Measurements from ENCODE around the gene WRAP73.

WRAP73 gene

DNA sequence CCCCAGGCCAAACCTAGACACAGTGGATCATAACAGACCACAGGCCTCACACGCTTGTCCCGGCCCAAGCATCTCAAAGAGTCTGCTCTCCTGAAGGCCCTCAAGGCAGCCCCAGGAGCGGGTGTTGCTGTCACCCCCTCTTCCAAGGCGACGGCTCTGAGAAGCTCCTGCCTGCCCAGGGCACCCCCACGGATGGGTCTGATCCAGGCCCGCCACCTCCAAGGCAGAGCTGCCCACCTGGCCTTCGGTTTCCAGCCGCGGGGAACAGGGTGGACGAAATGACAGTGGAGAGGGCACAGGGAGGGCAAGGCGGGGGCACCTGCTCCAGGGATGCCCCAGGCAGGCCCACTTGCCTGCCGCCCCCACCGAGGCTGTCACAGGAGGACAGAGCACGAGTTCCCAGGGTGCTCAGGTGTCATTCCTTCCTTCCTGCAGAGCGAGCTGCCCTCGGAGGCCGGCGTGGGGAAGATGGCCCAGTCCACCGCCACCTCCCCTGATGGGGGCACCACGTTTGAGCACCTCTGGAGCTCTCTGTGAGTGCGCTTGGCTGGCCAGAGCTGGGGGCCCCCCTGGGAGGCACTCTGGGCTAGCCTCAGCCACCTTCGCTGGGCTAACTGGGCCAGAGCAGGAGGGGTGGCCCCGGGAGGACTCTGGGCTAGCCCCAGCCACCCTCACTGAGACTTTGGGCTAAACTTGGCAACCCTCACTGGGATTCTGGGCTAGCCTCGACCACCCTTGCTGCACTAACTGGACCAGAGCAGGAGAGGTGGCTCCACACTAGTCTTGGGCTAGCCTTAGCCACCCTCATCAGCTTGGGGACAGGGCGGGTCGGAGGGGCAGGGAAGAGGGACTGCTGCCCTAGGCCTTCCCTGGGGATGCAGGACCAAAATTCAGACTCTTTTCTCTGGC is 32.2 kb upstream of the WRAP73 start:
- DNase-seq: no peak

DNA sequence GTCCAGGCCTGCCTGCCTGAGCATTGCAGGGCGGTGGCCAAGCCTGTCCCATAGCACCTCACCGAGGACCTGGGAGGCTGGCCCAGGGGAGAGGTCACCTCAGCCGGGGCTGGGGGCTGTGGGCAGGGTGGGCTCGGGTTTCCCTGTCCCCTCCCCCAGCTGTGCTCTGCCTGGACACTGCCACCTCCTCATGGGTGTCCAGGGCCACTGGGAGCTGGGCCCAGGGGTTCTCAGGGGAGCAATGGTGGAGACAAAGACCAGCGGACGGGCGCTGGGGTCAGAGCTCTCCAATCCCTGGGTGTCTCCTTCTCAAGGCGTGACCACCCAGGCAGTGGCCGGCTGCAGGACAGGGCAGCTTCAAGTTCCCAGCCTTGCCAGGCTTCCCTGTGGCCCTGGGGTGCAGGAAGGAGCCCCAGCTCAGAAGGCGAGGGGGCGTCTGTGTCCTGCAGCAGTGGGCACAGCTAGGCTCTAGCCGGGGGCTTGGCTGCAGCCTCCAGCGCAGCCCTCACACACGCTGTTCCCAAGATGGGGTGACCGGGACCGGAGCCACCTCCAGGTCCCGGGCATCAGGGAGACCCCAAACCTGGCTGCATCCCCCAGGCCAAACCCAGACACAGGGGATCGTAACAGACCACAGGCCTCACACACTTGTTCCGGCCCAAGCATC is 31.5 kb upstream of the WRAP73 start:
- DNase-seq: no peak

DNA sequence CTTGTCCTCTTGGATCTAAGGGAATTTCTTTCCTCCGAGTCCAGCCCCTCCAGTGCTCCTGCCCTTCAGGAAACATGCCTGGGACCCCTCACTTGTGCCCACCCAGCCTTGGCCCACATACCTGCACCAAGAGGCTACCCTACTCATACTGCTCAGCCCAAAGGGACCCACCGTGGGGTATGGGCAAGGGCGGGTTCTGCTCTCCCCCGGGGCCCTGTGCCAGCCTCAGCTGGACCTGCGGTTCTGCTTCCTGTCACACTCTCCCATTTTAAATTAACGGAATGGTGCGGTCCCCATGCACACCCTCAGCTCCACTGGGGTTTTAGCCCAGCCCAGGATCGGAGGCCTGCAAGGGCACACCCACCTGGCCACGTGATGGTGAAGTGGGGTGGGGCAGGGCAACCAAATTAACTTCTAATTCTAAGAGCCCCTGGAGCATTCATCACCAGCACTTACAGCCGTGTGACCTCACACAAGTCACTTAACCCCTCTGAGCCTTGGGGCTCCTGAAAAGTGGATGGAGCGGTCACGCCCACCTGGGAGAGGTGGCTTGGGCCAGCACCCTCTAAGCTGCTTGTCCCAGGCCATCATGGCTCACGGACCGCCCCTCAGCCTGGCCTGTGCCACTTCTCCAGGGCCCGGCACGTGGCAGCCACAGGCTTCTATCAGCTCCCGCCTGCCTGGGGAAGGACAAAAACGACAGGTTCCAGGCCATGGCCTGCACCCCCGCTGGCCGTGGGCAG is 30.8 kb upstream of the WRAP73 start:
- no peak for DNase-seq

DNA sequence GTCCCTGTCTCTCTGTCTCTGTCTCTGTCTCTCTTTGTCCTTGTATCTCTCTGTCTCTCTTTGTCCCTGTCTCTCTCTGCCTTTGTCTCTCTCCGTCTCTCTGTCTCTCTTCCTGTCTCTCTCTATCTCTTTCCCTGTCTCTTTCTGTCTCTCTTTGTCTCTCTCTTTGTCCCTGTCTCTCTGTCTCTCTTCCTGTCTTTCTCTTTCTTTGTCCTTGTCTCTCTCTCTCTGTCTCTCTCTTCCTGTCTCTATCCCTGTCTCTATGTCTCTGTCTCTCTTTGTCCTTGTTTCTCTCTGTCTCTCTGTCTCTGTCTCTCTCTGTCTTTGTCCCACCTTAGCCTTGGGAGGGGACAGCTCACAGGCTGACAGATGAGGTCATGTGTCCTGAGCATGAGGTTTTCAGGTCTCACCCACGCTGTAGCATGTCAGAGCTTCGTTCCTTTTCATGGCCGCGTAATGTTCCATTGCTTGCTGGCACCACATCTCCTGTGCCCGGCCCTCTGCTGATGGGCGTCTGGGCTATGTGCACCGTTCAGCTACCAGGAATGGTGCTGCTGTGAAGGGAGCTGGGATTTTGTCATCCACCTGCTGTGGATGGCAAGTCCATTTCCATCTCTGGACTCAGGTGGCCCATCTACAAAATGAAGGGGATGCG is 30.0 kb upstream of the WRAP73 start:
- DNase-seq: no peak

DNA sequence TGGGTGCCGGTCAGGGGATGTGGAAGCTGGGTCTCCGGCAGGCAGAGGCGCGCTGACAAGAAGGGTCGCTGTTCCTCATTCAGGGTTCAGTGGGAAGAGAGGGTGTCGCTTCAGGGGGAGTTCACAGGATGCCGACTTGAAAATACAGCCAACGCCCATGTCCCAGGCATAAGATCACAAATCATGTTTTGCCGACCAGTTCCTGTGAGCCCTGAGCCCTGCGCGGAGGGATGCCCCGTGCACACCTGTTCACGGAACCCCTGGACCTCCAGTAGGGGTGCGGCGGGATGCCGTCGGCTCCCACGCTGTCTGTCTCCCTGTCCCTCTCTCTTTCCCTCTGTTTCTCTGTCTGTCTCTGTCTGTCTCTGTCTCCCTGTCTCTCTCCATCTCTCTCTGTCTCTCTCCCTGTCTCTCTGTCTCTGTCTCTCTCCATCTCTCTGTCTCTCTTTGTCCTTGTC is 29.2 kb upstream of the WRAP73 start:
- no peak for DNase-seq

DNA sequence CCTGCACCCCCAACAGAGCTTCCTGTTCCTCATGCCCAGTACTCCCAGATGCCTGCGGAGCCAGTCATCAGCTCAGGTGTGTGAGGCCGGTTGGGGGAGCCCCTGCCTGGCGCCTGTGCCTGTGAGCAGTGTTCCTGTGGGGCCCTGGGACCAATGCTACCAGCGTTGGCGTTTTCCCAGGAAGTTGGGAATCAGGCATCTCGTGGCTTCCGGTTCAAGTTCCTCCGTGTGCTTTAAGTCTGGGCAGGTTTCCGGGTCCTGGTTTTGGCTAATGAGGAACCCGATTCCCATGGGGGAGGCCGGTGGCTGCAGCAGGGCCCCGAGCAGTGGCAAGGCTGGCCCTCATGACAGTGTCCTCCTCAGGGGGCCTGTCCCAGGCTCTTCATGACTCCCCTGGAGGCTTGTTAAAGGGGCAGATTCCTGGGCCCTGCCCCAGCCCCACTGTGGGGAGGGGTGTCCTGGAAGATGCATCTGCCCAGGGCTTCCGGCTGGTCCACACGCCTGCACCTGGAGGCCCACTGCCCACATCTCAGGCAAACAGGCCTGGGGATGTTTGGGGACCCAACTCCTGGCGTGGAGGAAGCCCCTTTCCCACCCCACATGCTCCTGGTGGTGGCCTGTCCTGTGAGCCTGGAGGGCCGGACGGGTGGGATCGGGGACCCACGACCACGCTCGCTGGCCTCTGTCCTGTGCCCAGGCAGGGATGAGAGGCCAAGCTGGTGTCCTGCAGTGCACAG is 28.6 kb upstream of the WRAP73 start:
- no peak for DNase-seq

DNA sequence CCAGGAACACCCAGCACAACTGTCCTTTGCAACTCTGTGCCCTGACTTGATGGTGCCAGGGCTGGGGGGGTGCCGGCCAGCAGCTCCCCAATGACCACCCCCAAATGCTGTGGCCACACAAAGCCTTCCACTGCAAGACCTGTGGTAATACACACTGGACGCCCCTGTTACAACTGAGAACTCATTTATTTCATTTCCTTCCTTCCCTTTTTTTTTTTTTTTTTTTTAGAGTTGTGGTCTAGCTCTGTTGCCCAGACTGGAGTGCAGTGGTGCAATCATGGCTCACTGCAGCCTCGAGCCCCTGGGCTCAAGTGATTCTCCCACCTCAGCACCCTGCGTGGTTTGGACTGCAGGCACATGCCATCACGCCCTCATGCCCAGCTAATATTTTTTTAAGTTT is 27.6 kb upstream of the WRAP73 start:
- DNase-seq: no peak

DNA sequence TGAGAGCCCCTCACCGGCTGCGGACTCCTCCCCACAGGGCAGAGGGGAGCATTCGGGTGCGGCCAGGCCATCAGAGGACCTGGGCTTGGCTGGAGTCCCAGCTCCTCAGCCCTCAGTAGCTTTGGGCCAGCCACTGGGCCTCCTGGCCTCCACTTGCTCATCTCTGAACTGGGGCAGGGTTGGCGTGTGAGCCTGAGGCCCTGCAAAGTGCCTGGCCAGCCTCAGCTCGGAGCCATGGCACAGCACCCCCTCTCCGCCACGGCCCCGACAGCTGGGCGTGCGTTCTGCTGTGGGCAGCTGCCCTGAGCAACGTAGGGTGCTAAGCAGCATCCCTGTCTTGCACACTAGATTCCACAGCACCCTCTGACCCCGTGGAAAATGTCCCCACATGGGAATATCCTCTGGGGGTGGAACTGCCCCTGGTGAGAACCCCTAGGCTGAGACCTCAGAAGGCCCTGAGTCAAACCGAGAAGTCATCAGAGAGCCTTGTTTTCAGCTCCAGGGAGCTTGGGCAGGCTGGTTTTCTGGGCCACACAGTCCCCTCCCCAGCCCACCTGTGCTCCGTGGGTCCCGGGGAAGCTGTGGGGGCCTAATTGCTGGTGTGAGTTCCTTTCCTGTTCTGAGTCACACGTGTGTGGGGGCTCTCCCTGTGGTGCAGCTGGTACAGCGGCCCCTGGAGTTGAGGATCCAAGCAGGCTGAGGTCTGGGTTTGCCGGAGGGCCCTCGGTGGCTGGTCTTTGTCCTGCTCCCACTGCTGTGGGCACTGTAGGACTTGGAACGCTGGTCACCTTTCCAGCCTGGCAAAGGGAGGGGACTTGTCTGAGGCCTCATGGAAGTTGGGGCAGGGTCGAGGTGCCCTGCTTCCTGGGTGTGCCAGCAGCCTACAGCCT is 26.9 kb upstream of the WRAP73 start:
- DNase-seq: no peak

DNA sequence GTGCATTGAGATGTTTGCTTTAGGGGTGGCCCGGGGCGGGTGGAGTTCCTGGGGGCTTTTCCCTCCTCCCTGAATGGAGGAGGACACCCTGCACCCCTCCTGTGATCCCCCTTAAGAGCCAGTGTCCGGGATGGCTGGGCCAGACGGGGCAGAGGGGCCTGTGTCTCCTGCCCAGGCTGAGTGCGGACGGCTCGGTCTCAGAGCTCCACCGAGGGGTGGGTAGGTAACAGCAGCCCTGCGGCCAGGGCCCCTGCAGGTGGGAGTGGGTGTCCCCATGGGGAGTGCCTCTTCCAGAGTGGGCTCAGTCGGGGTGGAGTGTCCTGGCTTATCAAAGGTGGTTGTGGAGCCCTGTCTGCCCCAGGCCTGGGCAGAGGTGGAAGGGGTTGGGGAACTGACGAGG is 25.5 kb upstream of the WRAP73 start:
- DNase-seq: no peak

DNA sequence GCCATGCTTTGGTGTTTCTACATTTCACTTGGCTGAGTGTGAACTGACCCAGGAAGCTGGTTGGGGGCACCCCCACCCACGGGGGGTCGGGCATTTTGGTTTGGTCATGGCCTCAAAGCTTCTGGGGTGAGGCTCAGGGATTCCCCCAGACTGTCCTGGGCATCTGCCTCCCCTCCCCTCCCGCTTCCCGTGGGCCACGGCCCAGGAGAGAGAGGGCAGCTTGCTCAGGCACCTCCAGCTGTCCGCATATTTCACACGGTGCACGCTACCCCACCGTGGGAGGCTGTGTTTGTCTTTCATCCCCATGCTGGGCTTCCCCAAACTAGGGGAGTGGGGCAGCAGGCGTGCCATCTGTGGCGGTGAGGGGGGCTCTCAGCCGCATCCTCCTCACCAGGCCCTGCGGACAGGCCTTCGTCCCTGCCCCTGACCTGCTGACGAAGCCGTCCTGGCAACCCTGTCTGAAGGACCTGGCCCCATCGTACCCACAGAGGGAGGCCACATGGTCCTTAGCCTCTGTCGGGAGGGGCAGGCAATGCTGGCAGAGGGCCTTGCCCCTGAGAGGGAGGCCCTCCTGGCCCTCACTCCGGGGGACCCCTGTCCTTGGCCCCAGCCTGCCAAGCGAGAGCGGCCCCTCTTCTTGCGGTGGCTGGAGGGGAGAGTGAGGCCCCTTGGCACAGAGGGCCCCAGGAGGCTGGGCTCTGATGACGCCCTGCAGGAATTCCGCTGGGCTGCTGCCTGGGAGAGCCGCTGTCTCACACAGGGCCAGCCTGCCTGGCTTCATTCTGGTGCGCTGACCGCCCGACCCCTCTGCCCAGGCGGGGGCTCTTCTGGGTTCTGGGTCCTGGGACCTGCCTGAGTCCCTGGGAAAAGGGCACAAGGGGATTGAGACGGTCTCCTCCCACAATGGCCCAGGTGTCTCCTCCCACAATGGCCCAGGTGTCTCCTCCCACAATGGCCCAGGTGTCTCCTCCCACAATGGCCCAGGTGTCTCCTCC is 24.5 kb upstream of the WRAP73 start:
- DNase-seq: peak; percentile 51 to 70

DNA sequence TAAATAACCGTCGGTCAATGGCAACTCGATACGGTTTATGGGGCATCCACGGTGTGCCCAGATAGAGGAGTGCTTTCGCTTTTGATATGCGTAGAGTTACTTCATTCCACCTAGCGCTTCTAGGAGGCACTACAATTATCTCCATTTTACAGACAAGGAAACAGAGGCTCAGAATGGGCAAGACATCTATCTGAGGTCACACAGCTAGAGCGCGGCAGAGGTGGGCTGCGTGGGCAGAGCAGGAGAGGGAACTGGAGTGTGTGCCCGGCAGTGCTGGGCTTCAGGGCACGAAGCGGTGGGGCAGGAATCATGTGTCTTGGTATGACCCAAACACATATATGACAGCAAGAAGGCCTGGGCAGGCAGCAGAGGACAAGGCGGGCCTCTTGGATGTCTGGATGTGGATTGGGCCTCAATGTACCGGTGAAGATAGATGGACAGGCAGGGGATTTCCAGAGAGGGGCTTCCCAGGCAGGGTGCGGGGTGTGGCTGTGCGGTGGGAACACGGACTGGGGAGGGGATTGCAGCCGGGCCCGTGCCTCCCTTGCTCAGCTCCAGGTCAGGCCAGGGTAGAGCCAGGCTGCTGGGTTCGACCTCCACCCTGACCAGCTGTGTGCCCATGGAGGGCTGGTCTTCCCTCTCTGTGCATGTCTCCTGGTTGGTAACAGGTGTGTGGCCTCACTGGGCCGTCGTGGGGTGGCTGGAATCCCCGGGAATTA is 23.6 kb upstream of the WRAP73 start:
- DNase-seq: no peak

DNA sequence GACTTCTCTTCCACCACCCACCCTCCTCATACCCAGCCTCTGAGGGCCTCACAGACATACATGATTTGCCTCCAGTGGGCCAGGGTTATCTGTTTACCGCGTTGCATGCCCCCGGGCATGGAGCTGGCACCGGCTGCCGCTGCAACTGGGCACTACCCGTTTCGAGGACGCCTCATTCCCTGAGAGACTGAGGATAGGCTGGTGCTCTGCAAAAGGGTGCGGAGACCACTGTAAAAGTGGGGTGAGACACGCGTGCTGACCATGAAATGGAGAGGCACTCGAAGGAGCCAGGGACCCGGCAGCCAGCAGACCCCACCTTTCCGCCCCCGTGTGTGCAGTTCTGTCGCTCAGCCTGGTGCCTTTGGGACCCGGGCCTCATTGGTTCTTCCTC is 23.1 kb upstream of the WRAP73 start:
- DNase-seq: no peak

DNA sequence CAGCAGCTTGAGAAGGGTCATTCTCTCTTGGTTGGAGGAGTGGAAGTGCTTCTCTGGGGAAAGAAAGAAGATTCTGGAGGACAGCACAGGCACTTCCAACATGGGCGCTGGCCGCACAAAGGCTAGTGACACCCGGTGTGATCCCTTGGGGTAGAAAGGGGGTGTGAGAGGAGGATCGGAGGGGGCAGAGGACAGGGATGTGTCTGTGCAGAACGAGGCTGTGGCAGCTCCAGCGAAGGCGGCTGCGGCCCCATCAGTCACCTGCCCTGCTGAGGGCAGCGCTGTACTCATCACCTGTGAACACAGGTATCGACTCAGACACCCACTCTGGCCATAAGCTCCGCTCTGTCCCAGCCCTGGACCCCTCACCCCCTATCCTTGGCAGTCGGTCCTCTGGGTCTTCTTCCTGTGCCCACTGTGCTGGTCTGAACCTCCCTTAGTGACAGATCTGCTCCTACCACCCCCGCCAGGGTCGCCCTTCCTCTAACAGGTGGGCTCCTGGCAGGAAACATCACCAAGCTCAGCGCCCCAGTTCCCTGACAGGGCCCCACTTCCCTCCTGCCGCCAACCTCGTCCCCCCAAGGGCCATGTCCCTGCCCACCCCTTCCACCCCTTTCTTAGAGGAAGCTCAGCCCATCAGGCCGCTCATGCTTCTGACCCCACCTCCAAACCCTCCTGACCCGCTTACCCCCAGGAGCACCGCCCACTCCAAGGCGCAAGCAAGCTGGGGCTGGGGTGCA is 22.5 kb upstream of the WRAP73 start:
- no peak for DNase-seq

DNA sequence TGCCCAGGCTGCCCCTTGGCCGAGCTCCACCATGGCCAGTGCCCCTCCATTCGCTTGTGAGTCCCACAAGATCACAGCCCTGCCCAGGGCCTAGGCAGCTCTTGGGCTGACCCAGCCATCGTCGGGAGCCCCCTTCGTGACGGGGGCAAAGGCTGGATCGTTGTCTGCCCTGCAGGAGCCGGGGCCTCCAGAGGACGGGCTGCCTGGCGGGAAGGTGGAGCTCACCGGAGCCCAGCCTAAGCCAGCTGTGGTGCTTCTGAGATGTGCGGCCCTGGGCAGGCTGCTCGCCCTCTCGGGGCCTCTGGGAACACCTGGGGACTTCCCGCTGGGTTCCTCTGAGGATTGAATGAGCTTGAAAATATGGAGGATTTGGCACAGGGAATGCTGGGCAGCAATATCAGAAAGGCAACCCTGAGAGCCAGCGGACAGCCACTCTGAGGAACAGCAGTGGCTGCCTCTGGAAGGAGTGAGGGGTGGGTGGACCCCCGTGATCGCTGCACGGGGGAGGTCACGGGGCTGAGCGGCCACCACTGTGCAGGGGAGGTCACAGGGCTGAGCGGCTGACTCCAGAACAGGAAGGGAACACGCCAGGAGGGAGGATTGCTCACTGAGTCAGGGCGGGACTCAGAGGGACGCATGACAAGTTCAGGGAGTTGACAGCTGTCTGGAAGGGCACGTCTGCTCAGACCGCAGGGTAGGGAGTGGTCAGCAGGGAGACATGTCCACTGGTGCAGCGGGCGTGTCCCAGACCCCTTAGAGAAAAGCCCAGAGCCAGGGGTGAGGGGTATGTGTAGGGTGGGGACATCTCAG is 21.7 kb upstream of the WRAP73 start:
- DNase-seq: no peak

DNA sequence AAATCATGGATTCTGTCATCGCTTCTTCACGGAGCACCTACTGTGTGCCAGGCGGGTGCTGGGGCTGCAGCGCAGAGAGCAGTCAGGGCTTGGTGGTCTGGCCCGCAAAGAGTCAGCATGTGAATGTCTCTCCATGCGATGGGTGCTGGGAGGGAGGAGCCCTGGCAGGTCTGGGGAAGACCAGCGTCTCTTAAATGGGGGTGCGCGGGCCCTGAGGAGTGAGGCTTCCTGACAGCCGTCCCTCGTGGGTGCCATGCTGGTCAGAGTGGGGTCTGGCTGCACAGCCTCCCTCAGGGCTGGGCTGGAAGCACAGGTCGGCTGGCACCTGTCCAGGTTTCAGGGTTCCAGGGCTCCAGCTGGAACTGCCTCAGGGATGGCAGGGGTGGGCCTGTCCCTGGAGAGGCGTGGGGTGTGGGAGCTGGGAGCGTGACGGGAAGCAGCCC is 20.9 kb upstream of the WRAP73 start:
- DNase-seq: no peak

DNA sequence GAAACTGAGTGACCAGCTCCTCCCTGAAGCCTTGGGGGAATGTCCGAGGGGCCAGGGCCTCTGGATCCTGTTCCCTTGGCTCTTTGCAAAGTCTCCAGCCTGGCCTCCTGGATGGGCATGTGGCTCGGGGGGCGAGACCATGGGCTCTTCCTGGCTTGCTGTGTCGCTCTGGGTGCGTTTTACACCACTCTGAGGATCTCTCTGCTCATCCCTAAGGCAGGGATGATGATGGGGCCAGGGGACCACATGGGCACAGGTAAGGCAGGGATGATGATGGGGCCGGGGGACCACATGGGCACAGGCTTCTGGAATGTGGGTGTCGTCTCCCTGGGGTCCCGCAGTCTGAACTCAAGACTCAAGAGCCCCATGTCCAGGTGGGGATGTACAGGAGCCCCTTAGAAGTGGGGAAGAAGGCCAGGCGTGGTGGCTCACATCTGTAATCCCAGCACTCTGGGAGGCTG is 20.1 kb upstream of the WRAP73 start:
- no peak for DNase-seq

DNA sequence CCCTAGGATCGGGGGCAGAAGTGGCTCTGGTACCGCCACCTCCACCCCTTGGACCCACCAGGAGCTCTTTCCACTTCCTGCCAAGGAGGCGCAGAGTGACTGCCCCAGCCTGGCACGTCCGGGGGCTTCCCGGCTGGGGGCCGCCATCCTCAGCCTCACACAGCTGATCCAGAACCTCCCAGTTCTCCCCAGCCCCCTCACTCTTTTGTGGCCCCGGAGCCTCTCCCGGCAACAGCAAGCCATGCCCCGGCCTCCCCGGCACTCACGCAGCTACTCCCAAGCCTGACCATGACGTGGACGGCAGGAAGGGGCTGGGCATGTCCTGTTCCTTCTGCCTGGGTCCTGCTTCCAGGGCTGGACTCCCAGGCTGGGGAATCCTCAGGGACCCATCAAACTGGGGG is 19.5 kb upstream of the WRAP73 start:
- DNase-seq: no peak
